ENCODE measurements around the gene PCYT2.

DNA sequence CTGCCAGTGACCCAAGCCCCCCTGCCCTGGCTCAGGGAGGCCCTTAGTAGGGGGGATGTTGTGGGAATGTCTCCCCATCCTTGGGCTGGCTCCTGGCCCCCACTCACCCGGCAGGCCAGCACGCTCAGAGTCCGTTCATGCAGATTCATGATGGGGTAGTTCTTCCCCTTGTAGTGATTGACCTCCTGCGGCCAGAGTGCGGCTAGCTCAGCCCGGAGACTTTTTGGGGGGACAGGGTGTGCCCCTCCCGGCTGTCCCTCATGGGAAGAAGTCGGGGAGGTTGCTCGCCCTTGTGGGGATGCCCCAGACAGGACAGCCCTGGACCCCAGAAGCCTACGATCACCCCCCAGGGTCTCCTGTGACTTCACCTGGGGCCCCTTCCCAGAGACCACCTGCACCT lies 5.2 kb downstream of the PCYT2 start:
- TF ChIP-seq, protein P1, sequence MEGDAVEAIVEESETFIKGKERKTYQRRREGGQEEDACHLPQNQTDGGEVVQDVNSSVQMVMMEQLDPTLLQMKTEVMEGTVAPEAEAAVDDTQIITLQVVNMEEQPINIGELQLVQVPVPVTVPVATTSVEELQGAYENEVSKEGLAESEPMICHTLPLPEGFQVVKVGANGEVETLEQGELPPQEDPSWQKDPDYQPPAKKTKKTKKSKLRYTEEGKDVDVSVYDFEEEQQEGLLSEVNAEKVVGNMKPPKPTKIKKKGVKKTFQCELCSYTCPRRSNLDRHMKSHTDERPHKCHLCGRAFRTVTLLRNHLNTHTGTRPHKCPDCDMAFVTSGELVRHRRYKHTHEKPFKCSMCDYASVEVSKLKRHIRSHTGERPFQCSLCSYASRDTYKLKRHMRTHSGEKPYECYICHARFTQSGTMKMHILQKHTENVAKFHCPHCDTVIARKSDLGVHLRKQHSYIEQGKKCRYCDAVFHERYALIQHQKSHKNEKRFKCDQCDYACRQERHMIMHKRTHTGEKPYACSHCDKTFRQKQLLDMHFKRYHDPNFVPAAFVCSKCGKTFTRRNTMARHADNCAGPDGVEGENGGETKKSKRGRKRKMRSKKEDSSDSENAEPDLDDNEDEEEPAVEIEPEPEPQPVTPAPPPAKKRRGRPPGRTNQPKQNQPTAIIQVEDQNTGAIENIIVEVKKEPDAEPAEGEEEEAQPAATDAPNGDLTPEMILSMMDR (conservative IDR thresholded peaks at IDR 0.05 in 1 of 2, IDR thresholded peaks at IDR 0.05 in 1 of 2; ENCODE audit: low read depth in 1 of 2, low read length in 2 of 2): no peak
- no peak for TF ChIP-seq EZH2 (IDR thresholded peaks at IDR 0.05; ENCODE audit: low read length, missing control alignments)
